KMS-11 (cell line): Measurements from ENCODE around the gene JARID2.

Experiments
- H2AFZ ChIP-seq: fragments of 200-600 bp; sonication (generic); 2 replicates; pipeline ENCODE4 v1.6.1; 2016; ENCODE audit warnings: antibody characterized with exemption, mixed run types, low read depth
- H3K27ac ChIP-seq: fragments of 200-600 bp; sonication (generic); 2 replicates; pipeline ENCODE4 v1.6.1; 2016; ENCODE audit warnings: mild to moderate bottlenecking, mixed run types
- H3K27me3 ChIP-seq: fragments of 200-600 bp; sonication (generic); 2 replicates; pipeline ENCODE4 v1.6.1; 2017; ENCODE audit warnings: mild to moderate bottlenecking, low read depth, mixed run types, moderate library complexity; ENCODE audit not compliant: insufficient read depth
- H3K36me3 ChIP-seq: fragments of 200-600 bp; sonication (generic); 2 replicates; pipeline ENCODE4 v1.6.1; 2017; ENCODE audit warnings: mild to moderate bottlenecking, mixed run types; ENCODE audit not compliant: insufficient read depth
- H3K4me1 ChIP-seq: fragments of 200-600 bp; sonication (generic); 2 replicates; pipeline ENCODE4 v1.6.1; 2016; ENCODE audit warnings: mild to moderate bottlenecking, low read depth, mixed run types; ENCODE audit not compliant: poor library complexity, severe bottlenecking
- H3K4me2 ChIP-seq: fragments of 200-600 bp; sonication (generic); 2 replicates; pipeline ENCODE4 v1.7.0; 2016; ENCODE audit warnings: mild to moderate bottlenecking, mixed run types
- H3K4me3 ChIP-seq: fragments of 200-600 bp; sonication (generic); IDR thresholded peaks from 2 replicates; pipeline ENCODE4 v1.6.1; 2017; ENCODE audit warnings: low read depth, low read length, mixed read lengths; ENCODE audit not compliant: insufficient read depth
- H3K79me2 ChIP-seq: fragments of 200-600 bp; sonication (generic); 2 replicates; pipeline ENCODE4 v1.6.1; 2016; ENCODE audit warnings: low read depth, mixed run types; ENCODE audit not compliant: insufficient read depth
- H3K9ac ChIP-seq: fragments of 200-600 bp; sonication (generic); 2 replicates; pipeline ENCODE4 v1.6.1; 2016; ENCODE audit warnings: mild to moderate bottlenecking, mixed run types
- H4K20me1 ChIP-seq: fragments of 200-600 bp; sonication (generic); 2 replicates; pipeline ENCODE4 v1.6.1; 2016; ENCODE audit warnings: mild to moderate bottlenecking, mixed run types; ENCODE audit not compliant: insufficient read depth
- CTCF ChIP-seq: fragments of 200-600 bp; sonication (generic); conservative IDR thresholded peaks from 2 replicates; pipeline ENCODE4 v1.6.1; 2017; ENCODE audit warnings: low read depth, mild to moderate bottlenecking, antibody characterized with exemption, low read length, moderate library complexity, mixed read lengths

Gene JARID2

GRCh38 chr6:15392182-15392581, 146.3 kb downstream of the JARID2 start:
- H3K79me2 ChIP-seq: peaks cover 14% of the 10 kb centered on the region
- H3K4me1 ChIP-seq: peaks cover 26% of the 10 kb centered on the region
- no peak overlapping the region for H3K4me2 ChIP-seq
- no peak overlapping the region for H3K9ac ChIP-seq
- H3K4me3 ChIP-seq: no peak overlapping the region
- H4K20me1 ChIP-seq: no peaks in the 10 kb centered on the region
- TF ChIP-seq CTCF: no peak
- no peak overlapping the region for H2AFZ ChIP-seq
- no peak overlapping the region for H3K27ac ChIP-seq
- H3K36me3 ChIP-seq: no peaks in the 10 kb centered on the region
- H3K27me3 ChIP-seq: no peaks in the 10 kb centered on the region

GRCh38 chr6:15393605-15394004, 147.7 kb downstream of the JARID2 start:
- Histone ChIP-seq H3K79me2 (peaks cover 25% of the 10 kb centered on the region), H4K20me1 (no peaks in the 10 kb centered on the region), H3K4me3 (no peak overlapping the region), H3K9ac (no peak overlapping the region), H3K27ac (no peak overlapping the region), H3K4me2 (no peak overlapping the region), H2AFZ (no peak overlapping the region), H3K36me3 (no peaks in the 10 kb centered on the region), H3K4me1 (peaks cover 31% of the 10 kb centered on the region), H3K27me3 (no peaks in the 10 kb centered on the region)
- no peak for TF ChIP-seq CTCF

GRCh38 chr6:15395087-15395486, 149.2 kb downstream of the JARID2 start:
- Histone ChIP-seq H3K4me1 (peaks cover 30% of the 10 kb centered on the region), H3K4me2 (no peak overlapping the region), H4K20me1 (no peaks in the 10 kb centered on the region), H2AFZ (no peak overlapping the region), H3K27ac (no peak overlapping the region), H3K9ac (no peak overlapping the region), H3K4me3 (no peak overlapping the region), H3K36me3 (no peaks in the 10 kb centered on the region), H3K79me2 (peaks cover 27% of the 10 kb centered on the region), H3K27me3 (no peaks in the 10 kb centered on the region)
- TF ChIP-seq CTCF: no peak

- H4K20me1 ChIP-seq: no peaks in the 10 kb centered on the region
- H3K27ac ChIP-seq: no peak overlapping the region
- H3K27me3 ChIP-seq: no peaks in the 10 kb centered on the region
- H2AFZ ChIP-seq: no peak overlapping the region
- no peak overlapping the region for H3K4me3 ChIP-seq
- TF ChIP-seq CTCF: no peak
- H3K79me2 ChIP-seq: peaks cover 23% of the 10 kb centered on the region; the same call in 1 of the 2 replicates
- H3K4me2 ChIP-seq: no peak overlapping the region
- no peak overlapping the region for H3K9ac ChIP-seq
- peaks cover 20% of the 10 kb centered on the region for H3K4me1 ChIP-seq
- H3K36me3 ChIP-seq: no peaks in the 10 kb centered on the region
Measured at GRCh38 chr6:15396808-15397207, 150.9 kb downstream of the JARID2 start.
